Stimulated activated CD4-positive, alpha-beta T cell treated with anti-CD3 and anti-CD28 coated beads, Interleukin-2, amount 100 ng/mL, for 48 hours (primary cell): ENCODE results near the gene FARP2.
A peak's percentile ranks its signal among the peaks of the same experiment; 100 is the strongest.
"Not testable (repeated sequence)": the region's sequence is repeated elsewhere in the genome, so short reads cannot be mapped to it uniquely, and the experiment has no call there.

Experiments
- DNase-seq, 2 donors: peaks; one replicate each; pipeline ENCODE4 v3.0.0-alpha.2; 2020

FARP2 gene

GRCh38 chr2:241506793-241507429 is 150.8 kb downstream of the FARP2 start:
- DNase-seq, result no peak

- peak; percentile 10 to 21 for DNase-seq
Measured at GRCh38 chr2:241507430-241508239, 151.6 kb downstream of the FARP2 start.

- DNase-seq, result peak; percentile 95 to 96
Measured at GRCh38 chr2:241508240-241509154, 152.4 kb downstream of the FARP2 start, which contains the start of gene STK25. STK25 (minus strand) TSS chr2:241508584; CDS start chr2:241508035, 549 bp downstream.

- no peak for DNase-seq
Measured at GRCh38 chr2:241509155-241509784, 153.2 kb downstream of the FARP2 start.

- DNase-seq, result no peak
Measured at GRCh38 chr2:241511091-241511741, 155.1 kb downstream of the FARP2 start.

GRCh38 chr2:241514553-241514952 is 158.5 kb downstream of the FARP2 start:
- DNase-seq, result no peak

GRCh38 chr2:241514986-241515737 is 159.1 kb downstream of the FARP2 start:
- no peak for DNase-seq

GRCh38 chr2:241516520-241516965 is 160.5 kb downstream of the FARP2 start:
- no peak for DNase-seq

- no peak for DNase-seq
Measured at GRCh38 chr2:241517297-241517696, 161.2 kb downstream of the FARP2 start.

- no peak for DNase-seq
Measured at GRCh38 chr2:241519669-241520068, 163.6 kb downstream of the FARP2 start.

- DNase-seq, result no peak
Measured at GRCh38 chr2:241522477-241522876, 166.4 kb downstream of the FARP2 start.

- not testable (repeated sequence) for DNase-seq
Measured at GRCh38 chr2:241525818-241526780, 170.0 kb downstream of the FARP2 start.

- no peak for DNase-seq
Measured at GRCh38 chr2:241530571-241530970, 174.5 kb downstream of the FARP2 start.

GRCh38 chr2:241531161-241531722 is 175.2 kb downstream of the FARP2 start:
- no peak for DNase-seq

GRCh38 chr2:241532168-241532567 is 176.1 kb downstream of the FARP2 start:
- no peak for DNase-seq

- DNase-seq, result no peak
Measured at GRCh38 chr2:241532733-241533601, 176.9 kb downstream of the FARP2 start.

- DNase-seq, result no peak
Measured at GRCh38 chr2:241534293-241534692, 178.2 kb downstream of the FARP2 start.

- DNase-seq, result no peak
Measured at GRCh38 chr2:241534701-241535375, 178.8 kb downstream of the FARP2 start.
